Liver (tissue), 9 donors: ENCODE results near the gene BACE1-AS. TPM values are rescaled to one million over a fixed set of nuclear protein-coding genes. Genes with fewer than 3 reads are reported as not detected.

ENCODE experiments used
- DNase-seq: peaks from one replicate; pipeline ENCODE4 v3.0.0-alpha.2; 2017; ENCODE audit warnings: low spot score
- H3K27ac ChIP-seq, 2 donors: one replicate each; pipeline ENCODE4 v1.7.0; 2013; ENCODE audit warnings: inconsistent platforms in 2 of 2, low read length in 2 of 2, control low read depth in 1 of 2, low read depth in 1 of 2, mild to moderate bottlenecking in 1 of 2
- H3K27me3 ChIP-seq, 4 donors: one replicate each; pipeline versions ENCODE4 v1.6.1 to v1.7.0; 2013; ENCODE audit warnings: low read length in 3 of 4, inconsistent platforms in 1 of 4, mild to moderate bottlenecking in 1 of 4, moderate library complexity in 1 of 4; ENCODE audit not compliant: control insufficient read depth in 4 of 4, insufficient read depth in 4 of 4
- H3K36me3 ChIP-seq, 4 donors: one replicate each; pipeline versions ENCODE4 v1.6.1 to v1.7.0; 2013; ENCODE audit warnings: low read length in 3 of 4, mild to moderate bottlenecking in 3 of 4, low read depth in 1 of 4, moderate library complexity in 1 of 4; ENCODE audit not compliant: control insufficient read depth in 4 of 4, insufficient read depth in 3 of 4
- H3K4me1 ChIP-seq, 4 donors: one replicate each; pipeline versions ENCODE4 v1.6.1 to v1.7.0; 2013; ENCODE audit warnings: low read length in 3 of 4, mild to moderate bottlenecking in 3 of 4, moderate library complexity in 1 of 4; ENCODE audit not compliant: control insufficient read depth in 4 of 4, insufficient read depth in 4 of 4
- H3K4me3 ChIP-seq, 3 donors: one replicate each; pipeline versions ENCODE4 v1.6.1 to v1.7.0; 2013; ENCODE audit warnings: low read length in 3 of 3, control low read depth in 1 of 3, low read depth in 1 of 3, mild to moderate bottlenecking in 1 of 3
- H3K9ac ChIP-seq, 2 donors: one replicate each; pipeline ENCODE4 v1.7.0; 2013; ENCODE audit warnings: low read length in 2 of 2, mild to moderate bottlenecking in 2 of 2, moderate library complexity in 2 of 2, control low read depth in 1 of 2, low read depth in 1 of 2
- H3K9me3 ChIP-seq, 4 donors: one replicate each; pipeline versions ENCODE4 v1.6.1 to v1.7.0; 2013; ENCODE audit warnings: low read length in 3 of 4; ENCODE audit not compliant: control insufficient read depth in 4 of 4
- CTCF ChIP-seq: fragments of 150-350 bp; IDR thresholded peaks from 2 replicates; pipeline ENCODE4 v1.5.1; 2017; ENCODE audit warnings: improper control_type of control experiment, low read depth, low read length; ENCODE audit not compliant: missing input control
- EGR1 ChIP-seq, 2 donors: IDR thresholded peaks; 2 replicates each; pipeline ENCODE4 v1.6.1; 2016 to 2018; ENCODE audit warnings: antibody characterized with exemption in 2 of 2, low read depth in 2 of 2
- FOXA1 ChIP-seq: IDR thresholded peaks from 2 replicates; pipeline ENCODE4 v1.6.1; 2016; ENCODE audit warnings: antibody characterized with exemption
- FOXA2 ChIP-seq: IDR thresholded peaks from 2 replicates; pipeline ENCODE4 v1.6.1; 2016; ENCODE audit warnings: antibody characterized with exemption
- GABPA ChIP-seq, 2 donors: IDR thresholded peaks in 1 of 2; conservative IDR thresholded peaks in 1 of 2; 2 replicates each; pipeline ENCODE4 v1.6.1; 2016; ENCODE audit warnings: antibody characterized with exemption in 2 of 2, mild to moderate bottlenecking in 1 of 2, moderate library complexity in 1 of 2
- HNF4A ChIP-seq, 2 donors: conservative IDR thresholded peaks; 2 replicates each; pipeline ENCODE4 v1.6.1; 2016; ENCODE audit warnings: antibody characterized with exemption in 2 of 2, mild to moderate bottlenecking in 2 of 2
- HNF4G ChIP-seq: IDR thresholded peaks from 2 replicates; pipeline ENCODE4 v1.6.1; 2016; ENCODE audit warnings: antibody characterized with exemption
- JUND ChIP-seq, 2 donors: IDR thresholded peaks; 2 replicates each; pipeline ENCODE4 v1.6.1; 2016; ENCODE audit warnings: antibody characterized with exemption in 2 of 2
- NR2F2 ChIP-seq: IDR thresholded peaks from 2 replicates; pipeline ENCODE4 v1.6.1; 2016; ENCODE audit warnings: antibody characterized with exemption
- RAD21 ChIP-seq, 2 donors: IDR thresholded peaks; 2 replicates each; pipeline ENCODE4 v1.6.1; 2016; ENCODE audit warnings: antibody characterized with exemption in 2 of 2, mild to moderate bottlenecking in 2 of 2
- REST ChIP-seq: IDR thresholded peaks from 2 replicates; pipeline ENCODE4 v1.6.1; 2016; ENCODE audit warnings: antibody characterized with exemption, mild to moderate bottlenecking
- RXRA ChIP-seq, 2 donors: IDR thresholded peaks; 2 replicates each; pipeline ENCODE4 v1.6.1; 2017 to 2018; ENCODE audit warnings: antibody characterized with exemption in 2 of 2, mild to moderate bottlenecking in 1 of 2
- SP1 ChIP-seq: IDR thresholded peaks from 2 replicates; pipeline ENCODE4 v1.6.1; 2018; ENCODE audit warnings: antibody characterized with exemption, mild to moderate bottlenecking
- TAF1 ChIP-seq: conservative IDR thresholded peaks from 2 replicates; pipeline ENCODE4 v1.6.1; 2016; ENCODE audit warnings: antibody characterized with exemption, mild to moderate bottlenecking
- YY1 ChIP-seq: IDR thresholded peaks from 2 replicates; pipeline ENCODE4 v1.6.1; 2016; ENCODE audit warnings: antibody characterized with exemption, mild to moderate bottlenecking
- ZBTB33 ChIP-seq: IDR thresholded peaks from 2 replicates; pipeline ENCODE4 v1.6.1; 2016; ENCODE audit warnings: antibody characterized with exemption
- WGBS: extraction: QIAGEN DNeasy Blood & Tissue Kit; methylation state at CpG from one replicate; pipeline ENCODE4 v1.1.7; 2013; 5-methylcytosine and 5-hydroxymethylcytosine counted together
- polyA plus RNA-seq, 2 donors: library from polyadenylated mRNA; stranded (reverse) in 1 of 2; unstranded in 1 of 2; fragments of 200-250 nt in 1 of 2; fragments of >200 nt in 1 of 2; fragmentation: Nextera tagmentation in 1 of 2; extraction: Ambion mirVana in 1 of 2; gene quantifications; one replicate each; pipeline versions ENCODE4 v1.2.1 to v1.2.3, GENCODE V29; 2013 to 2015
- total RNA-seq, 2 donors: library from RNA; depleted of rRNA; stranded (reverse); fragments of >200 nt; gene quantifications; one replicate each; pipeline ENCODE4 v1.2.3, GENCODE V29; 2014
- TF ChIP-seq, protein P1 (sequence below): IDR thresholded peaks from 2 replicates; pipeline ENCODE4 v1.6.1; 2016; ENCODE audit warnings: antibody characterized with exemption
- TF ChIP-seq, protein P2 (sequence below): IDR thresholded peaks from 2 replicates; pipeline ENCODE4 v1.6.1; 2016; ENCODE audit warnings: antibody characterized with exemption
- donor health status: healthy.
- donor health status: healthy.
- donor health status: healthy.
- donor health status: healthy.
- donor health status: healthy.

BACE1-AS gene
- total and polyA plus RNA-seq, 4 donors: 0.85 to 2.9 (median 1.6) TPM

DNA sequence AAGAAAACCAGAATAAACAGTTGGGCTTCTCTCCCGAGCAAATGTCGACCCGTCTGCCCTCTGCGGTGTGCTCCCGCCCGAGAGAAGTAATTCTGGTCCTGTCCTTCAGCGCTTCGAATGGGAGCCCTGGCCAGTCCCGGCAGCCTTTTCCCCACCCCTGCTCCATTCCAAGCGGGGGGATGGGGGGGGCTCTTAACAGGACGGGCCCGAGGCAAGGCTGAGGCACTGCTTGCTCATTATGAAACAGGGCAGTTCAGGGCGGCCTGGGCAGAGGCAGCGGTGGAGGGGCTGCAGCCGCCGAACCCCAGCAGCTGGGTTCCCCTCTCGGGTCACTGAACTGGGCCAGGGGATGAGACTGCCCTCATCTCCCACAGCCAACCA, 9.1 kb downstream of the BACE1-AS start:
- Histone ChIP-seq H3K4me3 (peak overlapping the region in 2 of 3 donors; percentile 34 to 49), H3K9ac (no peak overlapping the region), H3K27me3 (no peaks in the 10 kb centered on the region), H3K36me3 (peaks cover 0 to 7% (median 1%) of the 10 kb centered on the region in 4 donors), H3K4me1 (peaks cover 10 to 47% (median 36%) of the 10 kb centered on the region in 4 donors), H3K9me3 (no peaks in the 10 kb centered on the region), H3K27ac (peak overlapping the region; percentile 29 to 36)
- TF ChIP-seq, protein P1, sequence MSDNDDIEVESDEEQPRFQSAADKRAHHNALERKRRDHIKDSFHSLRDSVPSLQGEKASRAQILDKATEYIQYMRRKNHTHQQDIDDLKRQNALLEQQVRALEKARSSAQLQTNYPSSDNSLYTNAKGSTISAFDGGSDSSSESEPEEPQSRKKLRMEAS: no peak
- TF ChIP-seq FOXA2: no peak
- TF ChIP-seq ZBTB33: no peak
- no peak for TF ChIP-seq FOXA1
- no peak for TF ChIP-seq EGR1 (IDR thresholded peaks at IDR 0.05; ENCODE audit: low read depth in 2 of 2)
- no peak for TF ChIP-seq SP1
- no peak for TF ChIP-seq GABPA (IDR thresholded peaks at IDR 0.05 in 1 of 2, conservative IDR thresholded peaks at IDR 0.05 in 1 of 2)
- TF ChIP-seq HNF4A (conservative IDR thresholded peaks at IDR 0.05): no peak
- no peak for TF ChIP-seq NR2F2
- TF ChIP-seq RXRA (IDR thresholded peaks at IDR 0.05): no peak
- no peak for TF ChIP-seq YY1
- no peak for TF ChIP-seq HNF4G
- TF ChIP-seq TAF1: no peak
- TF ChIP-seq CTCF: no peak
- TF ChIP-seq, protein P2, sequence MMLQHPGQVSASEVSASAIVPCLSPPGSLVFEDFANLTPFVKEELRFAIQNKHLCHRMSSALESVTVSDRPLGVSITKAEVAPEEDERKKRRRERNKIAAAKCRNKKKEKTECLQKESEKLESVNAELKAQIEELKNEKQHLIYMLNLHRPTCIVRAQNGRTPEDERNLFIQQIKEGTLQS: no peak
- no peak for TF ChIP-seq REST
- TF ChIP-seq JUND (IDR thresholded peaks at IDR 0.05): no peak
- no peak for TF ChIP-seq RAD21 (IDR thresholded peaks at IDR 0.05)
- 24% methylated on average over 17 of the region's 17 CpGs for WGBS
- peak; percentile 55 for DNase-seq
